HG02884 (cell line): Measurements from ENCODE around the gene FAM83D.

ENCODE experiments used
- ATAC-seq: cut with Tn5 transposase; IDR thresholded peaks from one replicate; pipeline ENCODE4 v1.9.1; 2021; ENCODE audit warnings: mild to moderate bottlenecking, moderate library complexity; ENCODE audit not compliant: unreplicated experiment

FAM83D gene

GRCh38 chr20:38926142-38926933 lies at the start of gene FAM83D:
Gene FAM83D (plus strand): TSS chr20:38926417. CDS start chr20:38926443, 26 bp downstream.
- ATAC-seq = peak; percentile 93

- ATAC-seq = no peak
These were observed 48.7 kb upstream of the FAM83D start for GRCh38 chr20:38877483-38877882.

GRCh38 chr20:38878866-38879265 lies 47.4 kb upstream of the FAM83D start:
- no peak for ATAC-seq

GRCh38 chr20:38880952-38881735 lies 45.1 kb upstream of the FAM83D start:
- ATAC-seq = no peak

GRCh38 chr20:38881806-38882440 lies 44.3 kb upstream of the FAM83D start:
- ATAC-seq = no peak

- ATAC-seq = no peak
These were observed 43.6 kb upstream of the FAM83D start for GRCh38 chr20:38882600-38882999.

GRCh38 chr20:38883081-38883980 lies 42.9 kb upstream of the FAM83D start:
- ATAC-seq = no peak

- no peak for ATAC-seq
These were observed 42.1 kb upstream of the FAM83D start for GRCh38 chr20:38883981-38884733.

GRCh38 chr20:38885357-38885756 lies 40.9 kb upstream of the FAM83D start:
- no peak for ATAC-seq

GRCh38 chr20:38888059-38888831 lies 38.0 kb upstream of the FAM83D start:
- no peak for ATAC-seq

GRCh38 chr20:38889050-38889449 lies 37.2 kb upstream of the FAM83D start:
- no peak for ATAC-seq

GRCh38 chr20:38889792-38890496 lies 36.3 kb upstream of the FAM83D start:
- no peak for ATAC-seq

GRCh38 chr20:38890497-38890818 lies 35.8 kb upstream of the FAM83D start:
- ATAC-seq = no peak

GRCh38 chr20:38892091-38892981 lies 33.9 kb upstream of the FAM83D start:
- ATAC-seq = peak; percentile 68

- ATAC-seq = no peak
These were observed 33.1 kb upstream of the FAM83D start for GRCh38 chr20:38893056-38893564.

- ATAC-seq = no peak
These were observed 32.6 kb upstream of the FAM83D start for GRCh38 chr20:38893565-38894090.
